OCI-LY1 (cell line): ENCODE data around the gene STT3B.

Experiments
- H2AFZ ChIP-seq: fragments of 200-600 bp; sonication (generic), shearing (Covaris generic); 2 replicates; pipeline ENCODE4 v1.6.0; 2014; ENCODE audit warnings: antibody characterized with exemption, mild to moderate bottlenecking, low read length
- H3F3A ChIP-seq: fragments of 200-600 bp; sonication (generic), shearing (Covaris generic); 2 replicates; pipeline ENCODE4 v1.6.0; 2014; ENCODE audit warnings: mild to moderate bottlenecking, antibody characterized with exemption, low read length, moderate library complexity; ENCODE audit not compliant: insufficient read depth
- H3K27ac ChIP-seq: fragments of 200-600 bp; sonication (generic); 2 replicates; pipeline ENCODE4 v1.5.1; 2014; ENCODE audit warnings: low read length, mixed run types, mild to moderate bottlenecking, low read depth; ENCODE audit not compliant: poor library complexity, severe bottlenecking
- H3K27me3 ChIP-seq: fragments of 200-600 bp; sonication (generic); 2 replicates; pipeline ENCODE4 v1.6.0; 2014; ENCODE audit warnings: antibody characterized with exemption, mild to moderate bottlenecking, low read length, moderate library complexity; ENCODE audit not compliant: insufficient read depth
- H3K36me3 ChIP-seq: fragments of 200-600 bp; sonication (generic); 2 replicates; pipeline ENCODE4 v1.6.1; 2014; ENCODE audit warnings: mild to moderate bottlenecking, antibody characterized with exemption, low read length, moderate library complexity, mixed read lengths; ENCODE audit not compliant: insufficient read depth
- H3K4me1 ChIP-seq: fragments of 200-600 bp; sonication (generic); 2 replicates; pipeline ENCODE4 v1.5.1; 2014; ENCODE audit warnings: mild to moderate bottlenecking, low read length, moderate library complexity; ENCODE audit not compliant: insufficient read depth, severe bottlenecking
- H3K4me2 ChIP-seq: fragments of 200-600 bp; sonication (generic), shearing (Covaris generic); 2 replicates; pipeline ENCODE4 v1.6.1; 2014; ENCODE audit warnings: low read length
- H3K4me3 ChIP-seq: fragments of 200-600 bp; sonication (generic); 2 replicates; pipeline ENCODE4 v1.5.1; 2014; ENCODE audit warnings: low read length, low read depth, mild to moderate bottlenecking, mixed read lengths; ENCODE audit not compliant: poor library complexity, severe bottlenecking
- H3K79me2 ChIP-seq: fragments of 200-600 bp; shearing (Covaris generic); 2 replicates; pipeline ENCODE4 v1.6.1; 2016; ENCODE audit warnings: mixed run types, low read length, mixed read lengths; ENCODE audit not compliant: insufficient read depth
- H3K9ac ChIP-seq: fragments of 200-600 bp; sonication (generic), shearing (Covaris generic); 2 replicates; pipeline ENCODE4 v1.6.1; 2014; ENCODE audit warnings: mild to moderate bottlenecking, low read length, mixed read lengths
- H3K9me2 ChIP-seq: fragments of 200-600 bp; sonication (generic), shearing (Covaris generic); 2 replicates; pipeline ENCODE4 v1.6.1; 2014; ENCODE audit warnings: low read depth, mild to moderate bottlenecking, low read length, mixed read lengths
- H3K9me3 ChIP-seq: fragments of 200-600 bp; shearing (Covaris generic); 2 replicates; pipeline ENCODE4 v1.6.1; 2014; ENCODE audit warnings: low read length, mixed read lengths
- H4K20me1 ChIP-seq: fragments of 200-600 bp; sonication (generic), shearing (Covaris generic); 2 replicates; pipeline ENCODE4 v1.6.0; 2016; ENCODE audit warnings: mild to moderate bottlenecking, low read length; ENCODE audit not compliant: insufficient read depth
- CTCF ChIP-seq: fragments of 200-600 bp; sonication (generic), shearing (Covaris generic); IDR thresholded peaks from 2 replicates; pipeline ENCODE4 v1.5.1; 2017; ENCODE audit warnings: mild to moderate bottlenecking, antibody characterized with exemption, low read length, moderate library complexity, mixed read lengths
- EZH2 ChIP-seq: fragments of 200-600 bp; sonication (generic), shearing (Covaris generic); IDR thresholded peaks from 2 replicates; pipeline ENCODE4 v1.8.0; 2017; ENCODE audit warnings: borderline replicate concordance, mixed run types, mild to moderate bottlenecking, antibody characterized with exemption, low read length, moderate library complexity, mixed read lengths

The STT3B gene

GRCh38 chr3:31652296-31652695 is 119.6 kb downstream of the STT3B start:
- Histone ChIP-seq H3K9me3 (peaks cover 37% of the 10 kb centered on the region), H4K20me1 (no peaks in the 10 kb centered on the region), H3K9ac (no peak overlapping the region), H3K4me2 (no peak overlapping the region), H3K79me2 (no peaks in the 10 kb centered on the region), H3K9me2 (no peaks in the 10 kb centered on the region), H3K4me1 (no peaks in the 10 kb centered on the region), H3K36me3 (peaks cover 83% of the 10 kb centered on the region), H3K4me3 (no peak overlapping the region), H3K27me3 (no peaks in the 10 kb centered on the region), H3K27ac (no peak overlapping the region), H3F3A (no peaks in the 10 kb centered on the region), H2AFZ (no peak overlapping the region)
- no peak for TF ChIP-seq EZH2
- TF ChIP-seq CTCF: no peak

- H3K4me1 ChIP-seq: no peaks in the 10 kb centered on the region
Observed at GRCh38 chr3:31653464-31653863, 120.7 kb downstream of the STT3B start.

GRCh38 chr3:31654998-31655397 is 122.3 kb downstream of the STT3B start:
- no peaks in the 10 kb centered on the region for H3F3A ChIP-seq
- no peaks in the 10 kb centered on the region for H3K9me2 ChIP-seq
- H3K27me3 ChIP-seq: no peaks in the 10 kb centered on the region
- H2AFZ ChIP-seq: no peak overlapping the region
- H3K79me2 ChIP-seq: no peaks in the 10 kb centered on the region
- no peak overlapping the region for H3K9ac ChIP-seq
- H3K4me3 ChIP-seq: no peak overlapping the region
- TF ChIP-seq CTCF (no peak), EZH2 (no peak)
- no peak overlapping the region for H3K4me2 ChIP-seq
- H3K36me3 ChIP-seq: peaks cover 85% of the 10 kb centered on the region
- no peak overlapping the region for H3K27ac ChIP-seq
- H4K20me1 ChIP-seq: no peaks in the 10 kb centered on the region
- H3K9me3 ChIP-seq: peaks cover 30% of the 10 kb centered on the region
- no peaks in the 10 kb centered on the region for H3K4me1 ChIP-seq

More at GRCh38 chr3:31653464-31653863, 120.7 kb downstream of the STT3B start:
- Histone ChIP-seq H3K9ac (no peak overlapping the region), H3K36me3 (peaks cover 82% of the 10 kb centered on the region), H3K79me2 (no peaks in the 10 kb centered on the region), H2AFZ (no peak overlapping the region), H3F3A (no peaks in the 10 kb centered on the region), H3K4me3 (no peak overlapping the region), H3K9me2 (no peaks in the 10 kb centered on the region), H3K9me3 (peaks cover 37% of the 10 kb centered on the region), H3K27me3 (no peaks in the 10 kb centered on the region), H4K20me1 (no peaks in the 10 kb centered on the region), H3K4me2 (no peak overlapping the region), H3K27ac (no peak overlapping the region)
- TF ChIP-seq EZH2 (no peak), CTCF (no peak)
